Measurements from ENCODE around the gene EPHB2.

Gene EPHB2

DNA sequence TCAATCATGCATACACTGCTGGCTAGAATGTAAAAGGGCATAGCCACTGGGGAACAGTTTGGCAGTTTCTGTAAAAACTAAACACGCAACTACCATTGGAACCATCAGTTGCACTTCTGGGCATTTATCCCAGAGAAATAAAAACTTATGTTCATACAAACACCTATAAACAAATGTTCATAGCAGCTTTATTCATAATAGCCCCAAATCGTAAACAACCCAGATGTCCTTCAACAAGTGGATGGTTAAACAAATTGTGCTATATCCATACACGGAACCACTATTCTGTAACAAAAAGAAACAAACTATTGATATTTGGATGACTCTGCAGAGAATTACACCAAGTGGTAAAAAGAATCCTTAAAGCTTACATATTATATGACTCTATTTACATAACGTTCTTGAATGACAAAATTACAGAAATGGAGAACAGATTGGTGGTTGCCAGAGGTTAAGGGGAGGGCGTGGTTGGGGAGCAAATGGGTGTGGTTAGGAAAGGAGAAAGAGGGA, 239.2 kb downstream of the EPHB2 start:
- TF ChIP-seq FOXP2 (optimal IDR thresholded peaks at IDR 0.05; ENCODE audit: borderline replicate concordance, extremely low read depth, extremely low read length, insufficient read depth), result no peak
- TF ChIP-seq TAF1 (IDR thresholded peaks at IDR 0.05; ENCODE audit: borderline replicate concordance, insufficient read depth, low read length), result no peak
- TF ChIP-seq, protein P1, sequence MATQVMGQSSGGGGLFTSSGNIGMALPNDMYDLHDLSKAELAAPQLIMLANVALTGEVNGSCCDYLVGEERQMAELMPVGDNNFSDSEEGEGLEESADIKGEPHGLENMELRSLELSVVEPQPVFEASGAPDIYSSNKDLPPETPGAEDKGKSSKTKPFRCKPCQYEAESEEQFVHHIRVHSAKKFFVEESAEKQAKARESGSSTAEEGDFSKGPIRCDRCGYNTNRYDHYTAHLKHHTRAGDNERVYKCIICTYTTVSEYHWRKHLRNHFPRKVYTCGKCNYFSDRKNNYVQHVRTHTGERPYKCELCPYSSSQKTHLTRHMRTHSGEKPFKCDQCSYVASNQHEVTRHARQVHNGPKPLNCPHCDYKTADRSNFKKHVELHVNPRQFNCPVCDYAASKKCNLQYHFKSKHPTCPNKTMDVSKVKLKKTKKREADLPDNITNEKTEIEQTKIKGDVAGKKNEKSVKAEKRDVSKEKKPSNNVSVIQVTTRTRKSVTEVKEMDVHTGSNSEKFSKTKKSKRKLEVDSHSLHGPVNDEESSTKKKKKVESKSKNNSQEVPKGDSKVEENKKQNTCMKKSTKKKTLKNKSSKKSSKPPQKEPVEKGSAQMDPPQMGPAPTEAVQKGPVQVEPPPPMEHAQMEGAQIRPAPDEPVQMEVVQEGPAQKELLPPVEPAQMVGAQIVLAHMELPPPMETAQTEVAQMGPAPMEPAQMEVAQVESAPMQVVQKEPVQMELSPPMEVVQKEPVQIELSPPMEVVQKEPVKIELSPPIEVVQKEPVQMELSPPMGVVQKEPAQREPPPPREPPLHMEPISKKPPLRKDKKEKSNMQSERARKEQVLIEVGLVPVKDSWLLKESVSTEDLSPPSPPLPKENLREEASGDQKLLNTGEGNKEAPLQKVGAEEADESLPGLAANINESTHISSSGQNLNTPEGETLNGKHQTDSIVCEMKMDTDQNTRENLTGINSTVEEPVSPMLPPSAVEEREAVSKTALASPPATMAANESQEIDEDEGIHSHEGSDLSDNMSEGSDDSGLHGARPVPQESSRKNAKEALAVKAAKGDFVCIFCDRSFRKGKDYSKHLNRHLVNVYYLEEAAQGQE (IDR thresholded peaks at IDR 0.05; ENCODE audit: insufficient read depth in 1 of 2, low read depth in 2 of 2, low read length in 2 of 2), result no peak
- TF ChIP-seq SIN3A (IDR thresholded peaks at IDR 0.05; ENCODE audit: borderline replicate concordance, insufficient read depth, low read length), result no peak
- no peak for TF ChIP-seq POLR2AphosphoS5 (IDR thresholded peaks at IDR 0.05; ENCODE audit: low read depth, low read length)

GRCh38 chr1:22951796-22952195, 241.2 kb downstream of the EPHB2 start:
- TF ChIP-seq, protein P1 (IDR thresholded peaks at IDR 0.05; ENCODE audit: insufficient read depth in 1 of 2, low read depth in 2 of 2, low read length in 2 of 2), result no peak
- TF ChIP-seq POLR2AphosphoS5 (IDR thresholded peaks at IDR 0.05; ENCODE audit: low read depth, low read length) (no peak), SIN3A (IDR thresholded peaks at IDR 0.05; ENCODE audit: borderline replicate concordance, insufficient read depth, low read length) (no peak), FOXP2 (optimal IDR thresholded peaks at IDR 0.05; ENCODE audit: borderline replicate concordance, extremely low read depth, extremely low read length, insufficient read depth) (no peak), TAF1 (IDR thresholded peaks at IDR 0.05; ENCODE audit: borderline replicate concordance, insufficient read depth, low read length) (no peak)

GRCh38 chr1:22952694-22953056, 242.0 kb downstream of the EPHB2 start:
- TF ChIP-seq FOXP2 (optimal IDR thresholded peaks at IDR 0.05; ENCODE audit: borderline replicate concordance, extremely low read depth, extremely low read length, insufficient read depth), result no peak
- TF ChIP-seq POLR2AphosphoS5 (IDR thresholded peaks at IDR 0.05; ENCODE audit: low read depth, low read length), result no peak
- TF ChIP-seq SIN3A (IDR thresholded peaks at IDR 0.05; ENCODE audit: borderline replicate concordance, insufficient read depth, low read length), result no peak
- TF ChIP-seq, protein P1 (IDR thresholded peaks at IDR 0.05; ENCODE audit: insufficient read depth in 1 of 2, low read depth in 2 of 2, low read length in 2 of 2), result no peak
- TF ChIP-seq TAF1 (IDR thresholded peaks at IDR 0.05; ENCODE audit: borderline replicate concordance, insufficient read depth, low read length), result no peak

DNA sequence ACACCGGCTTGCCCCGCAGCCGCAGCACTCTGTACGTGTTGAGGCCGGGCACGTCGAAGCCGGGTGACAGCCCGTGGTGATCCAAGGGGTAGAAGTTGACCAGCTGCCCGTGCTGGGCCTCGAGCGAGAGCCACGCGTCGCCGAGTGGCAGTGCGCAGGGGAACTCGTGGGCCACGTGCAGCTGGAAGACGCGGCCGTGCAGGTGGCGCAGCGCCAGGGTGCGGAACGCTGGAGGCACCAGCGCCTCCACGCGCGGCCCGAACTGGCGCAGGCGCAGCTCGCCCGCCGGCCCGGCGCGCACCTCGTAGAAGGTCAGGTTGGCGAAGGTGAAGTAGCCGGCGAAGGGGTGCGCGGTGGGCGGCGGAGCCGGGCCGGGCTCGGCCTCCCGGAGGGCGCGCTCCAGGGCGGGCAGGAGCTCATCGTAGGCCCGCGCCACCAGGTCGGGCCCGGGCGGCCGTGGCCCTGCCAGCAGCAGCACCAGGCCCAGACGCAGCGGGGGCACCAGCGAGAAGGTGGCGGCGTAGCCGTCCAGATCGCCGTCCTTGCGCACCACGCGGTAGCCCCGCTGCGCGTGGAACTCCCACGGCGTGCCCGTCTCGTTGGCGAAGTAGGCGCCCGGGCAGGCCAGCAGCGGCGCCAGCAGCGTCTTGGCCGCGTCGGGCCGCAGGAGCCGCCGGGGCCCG, 242.6 kb downstream of the EPHB2 start:
- no peak for TF ChIP-seq FOXP2 (optimal IDR thresholded peaks at IDR 0.05; ENCODE audit: borderline replicate concordance, extremely low read depth, extremely low read length, insufficient read depth)
- TF ChIP-seq, protein P1 (IDR thresholded peaks at IDR 0.05; ENCODE audit: insufficient read depth in 1 of 2, low read depth in 2 of 2, low read length in 2 of 2), result no peak
- no peak for TF ChIP-seq SIN3A (IDR thresholded peaks at IDR 0.05; ENCODE audit: borderline replicate concordance, insufficient read depth, low read length)
- no peak for TF ChIP-seq TAF1 (IDR thresholded peaks at IDR 0.05; ENCODE audit: borderline replicate concordance, insufficient read depth, low read length)
- TF ChIP-seq POLR2AphosphoS5 (IDR thresholded peaks at IDR 0.05; ENCODE audit: low read depth, low read length), result no peak

All from PFSK-1 (cell line).